Measurements from ENCODE around the gene KHSRP. TPM values are rescaled to one million over a fixed set of nuclear protein-coding genes. Genes with fewer than 3 reads are reported as not detected.

KHSRP gene
- total and polyA plus RNA-seq, 2 donors (not counting 1 experiment from before 2014, with no cell fraction given) = 79.6 to 205 TPM

- ChIA-PET POLR2A (interaction anchor here (0.5 to 1.3 kb wide), 2 partner anchors 51 to 319 kb away, joined by 5 to 6 read pairs; no protein-coding TSS in a partner anchor), CTCF (interaction anchor here (1.0 kb wide), 1 partner anchor 38 kb away, joined by 3 read pairs; no protein-coding TSS in a partner anchor)
- peaks cover 0 to 23% of the 10 kb centered on the region in 2 experiments for H3K36me3 ChIP-seq (replicated peaks in 1 of 2; ENCODE audit: control extremely low read depth in 1 of 2, control insufficient read depth in 1 of 2, extremely low read depth in 1 of 2, insufficient read depth in 2 of 2, low read length in 1 of 2)
- peak overlapping the region; percentile 65 for H3K27ac Mint-ChIP-seq
- TF ChIP-seq EZH2 (IDR thresholded peaks at IDR 0.05; ENCODE audit: borderline replicate concordance, insufficient read depth, low read depth, low read length, poor library complexity, severe bottlenecking) (no peak), CTCF (IDR thresholded peaks at IDR 0.05) (no peak)
- H3K9me3 Mint-ChIP-seq (ENCODE audit: insufficient read depth) = no peaks in the 10 kb centered on the region
- 94% methylated on average over 8 of the region's 8 CpGs for WGBS (ENCODE audit: insufficient coverage)
- H3K4me3 ChIP-seq (ENCODE audit: control extremely low read depth in 1 of 5, extremely low read depth in 1 of 5, insufficient read depth in 1 of 5, low read depth in 2 of 5, low read length in 4 of 5) = no peak overlapping the region
- no peaks in the 10 kb centered on the region for H3K27me3 Mint-ChIP-seq
- DNase-seq (no peak), ATAC-seq (ENCODE audit: low read depth) (no peak)
- H3K79me2 ChIP-seq (ENCODE audit: control insufficient read depth, insufficient read depth, low read length) = no peaks in the 10 kb centered on the region
- H3K4me1 Mint-ChIP-seq = peaks cover 15% of the 10 kb centered on the region
- H3K27me3 ChIP-seq (replicated peaks in 1 of 4; ENCODE audit: control extremely low read depth in 1 of 4, control insufficient read depth in 3 of 4, insufficient read depth in 4 of 4, low read length in 3 of 4) = peaks cover 0 to 15% (median 6%) of the 10 kb centered on the region in 4 experiments
- no peaks in the 10 kb centered on the region for H4K20me1 ChIP-seq (ENCODE audit: control insufficient read depth, insufficient read depth, low read length, poor library complexity, severe bottlenecking)
- peaks cover 0 to 10% (median 0%) of the 10 kb centered on the region in 3 donors for H3K9me3 ChIP-seq (ENCODE audit: control extremely low read depth in 1 of 3, control insufficient read depth in 2 of 3, insufficient read depth in 1 of 3, low read length in 2 of 3)
- intact Hi-C loops (cut with micrococcal nuclease) = no loop called here
- no peak overlapping the region for H3K4me3 Mint-ChIP-seq
- H3K9ac ChIP-seq (ENCODE audit: low read length) = no peak overlapping the region
- no peak overlapping the region for H3K4me2 ChIP-seq (replicated peaks; ENCODE audit: low read depth, low read length, poor library complexity, severe bottlenecking)
- H2AFZ ChIP-seq (ENCODE audit: insufficient read depth, low read depth, low read length, poor library complexity, severe bottlenecking) = no peak overlapping the region
- H3K4me1 ChIP-seq (ENCODE audit: control insufficient read depth in 2 of 2, insufficient read depth in 2 of 2, low read length in 2 of 2) = peaks cover 11 to 14% of the 10 kb centered on the region in 2 donors
- no peak overlapping the region for H3K27ac ChIP-seq (ENCODE audit: low read length in 2 of 2)
Measured at GRCh38 chr19:6465663-6466062, 41.1 kb upstream of the KHSRP start.

- intact Hi-C loops (cut with micrococcal nuclease) = no loop called here
- no peak overlapping the region for H2AFZ ChIP-seq (ENCODE audit: insufficient read depth, low read depth, low read length, poor library complexity, severe bottlenecking)
- Mint-ChIP-seq H3K4me3 (peak overlapping the region; percentile 29), H3K4me1 (peaks cover 19% of the 10 kb centered on the region), H3K9me3 (ENCODE audit: insufficient read depth) (no peaks in the 10 kb centered on the region), H3K27ac (no peak overlapping the region), H3K27me3 (no peaks in the 10 kb centered on the region)
- H3K27me3 ChIP-seq (replicated peaks in 1 of 4; ENCODE audit: control extremely low read depth in 1 of 4, control insufficient read depth in 3 of 4, insufficient read depth in 4 of 4, low read length in 3 of 4) = peaks cover 0 to 15% (median 6%) of the 10 kb centered on the region in 4 experiments
- H3K4me3 ChIP-seq (ENCODE audit: control extremely low read depth in 1 of 5, extremely low read depth in 1 of 5, insufficient read depth in 1 of 5, low read depth in 2 of 5, low read length in 4 of 5) = no peak overlapping the region
- peaks cover 11 to 17% of the 10 kb centered on the region in 2 donors for H3K4me1 ChIP-seq (ENCODE audit: control insufficient read depth in 2 of 2, insufficient read depth in 2 of 2, low read length in 2 of 2)
- no peak overlapping the region for H3K27ac ChIP-seq (ENCODE audit: low read length in 2 of 2)
- peak overlapping the region; percentile 85 for H3K4me2 ChIP-seq (replicated peaks; ENCODE audit: low read depth, low read length, poor library complexity, severe bottlenecking)
- CTCF ChIA-PET = interaction anchor here (1.0 kb wide), 1 partner anchor 38 kb away, joined by 3 read pairs; no protein-coding TSS in a partner anchor
- H3K9me3 ChIP-seq (ENCODE audit: control extremely low read depth in 1 of 3, control insufficient read depth in 2 of 3, insufficient read depth in 1 of 3, low read length in 2 of 3) = peaks cover 0 to 10% (median 0%) of the 10 kb centered on the region in 3 donors
- H3K36me3 ChIP-seq (replicated peaks in 1 of 2; ENCODE audit: control extremely low read depth in 1 of 2, control insufficient read depth in 1 of 2, extremely low read depth in 1 of 2, insufficient read depth in 2 of 2, low read length in 1 of 2) = peaks cover 0 to 18% of the 10 kb centered on the region in 2 experiments
- no peak for DNase-seq
- no peak overlapping the region for H3K9ac ChIP-seq (ENCODE audit: low read length)
- no peaks in the 10 kb centered on the region for H4K20me1 ChIP-seq (ENCODE audit: control insufficient read depth, insufficient read depth, low read length, poor library complexity, severe bottlenecking)
- WGBS (ENCODE audit: insufficient coverage) = 75% methylated on average over 7 of the region's 9 CpGs
- POLR2A ChIA-PET = interaction anchor here (1.3 kb wide), 1 partner anchor 52 kb away, joined by 6 read pairs; no protein-coding TSS in a partner anchor
- TF ChIP-seq EZH2 (IDR thresholded peaks at IDR 0.05; ENCODE audit: borderline replicate concordance, insufficient read depth, low read depth, low read length, poor library complexity, severe bottlenecking) = no peak
- no peak for TF ChIP-seq CTCF (IDR thresholded peaks at IDR 0.05)
- no peaks in the 10 kb centered on the region for H3K79me2 ChIP-seq (ENCODE audit: control insufficient read depth, insufficient read depth, low read length)
- no peak for ATAC-seq (ENCODE audit: low read depth)
Measured at GRCh38 chr19:6465006-6465405, 40.4 kb upstream of the KHSRP start.
